Measurements from ENCODE around the gene LGR6. TPM values are rescaled to one million over a fixed set of nuclear protein-coding genes. Genes with fewer than 3 reads are reported as not detected.

The LGR6 gene
- total RNA-seq, 1 donor from 2014 or later = 1.8 TPM

DNA sequence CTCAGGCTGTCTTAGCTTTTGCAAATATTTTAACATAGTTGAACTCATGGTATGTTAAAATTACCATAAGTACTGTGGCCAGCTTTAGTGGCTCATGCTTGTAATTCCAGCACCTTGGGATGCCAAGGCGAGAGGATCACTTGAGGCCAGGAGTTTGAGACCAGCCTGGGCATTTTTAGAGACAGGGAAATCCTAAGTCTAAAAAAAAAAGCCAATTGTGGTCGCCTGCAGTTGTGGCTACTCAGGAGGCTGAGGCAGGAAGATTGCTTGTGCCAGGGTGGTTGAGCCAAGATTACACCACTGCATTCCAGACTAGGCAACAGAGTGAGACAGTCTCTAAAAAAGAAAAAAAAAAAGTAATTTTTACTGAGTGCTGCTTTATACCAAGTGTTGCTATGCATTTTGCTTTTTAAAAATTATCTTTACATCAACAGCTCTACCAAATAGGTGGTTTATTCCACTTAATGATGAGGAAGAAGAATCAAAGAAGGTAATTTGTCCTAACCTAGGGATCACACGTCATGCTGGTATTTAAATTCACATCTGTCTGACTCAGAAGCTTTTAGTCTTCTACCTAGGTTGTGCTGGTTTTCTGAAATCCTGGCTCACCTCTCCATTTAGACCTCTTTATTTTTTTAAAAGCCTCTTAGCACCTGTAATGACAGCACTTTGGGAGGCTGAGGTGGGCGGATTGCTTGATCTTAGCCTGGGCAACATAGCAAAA, 171.7 kb downstream of the LGR6 start:
- Mint-ChIP-seq H3K27ac (ENCODE audit: unreplicated experiment) (no peak overlapping the region), H3K9me3 (ENCODE audit: low read depth) (no peaks in the 10 kb centered on the region), H3K27me3 (ENCODE audit: low read depth) (no peaks in the 10 kb centered on the region), H3K4me3 (ENCODE audit: unreplicated experiment) (no peak overlapping the region), H3K36me3 (ENCODE audit: low read depth) (no peaks in the 10 kb centered on the region), H3K4me1 (ENCODE audit: low read depth) (peaks cover 8% of the 10 kb centered on the region)
- TF ChIP-seq, protein P1, sequence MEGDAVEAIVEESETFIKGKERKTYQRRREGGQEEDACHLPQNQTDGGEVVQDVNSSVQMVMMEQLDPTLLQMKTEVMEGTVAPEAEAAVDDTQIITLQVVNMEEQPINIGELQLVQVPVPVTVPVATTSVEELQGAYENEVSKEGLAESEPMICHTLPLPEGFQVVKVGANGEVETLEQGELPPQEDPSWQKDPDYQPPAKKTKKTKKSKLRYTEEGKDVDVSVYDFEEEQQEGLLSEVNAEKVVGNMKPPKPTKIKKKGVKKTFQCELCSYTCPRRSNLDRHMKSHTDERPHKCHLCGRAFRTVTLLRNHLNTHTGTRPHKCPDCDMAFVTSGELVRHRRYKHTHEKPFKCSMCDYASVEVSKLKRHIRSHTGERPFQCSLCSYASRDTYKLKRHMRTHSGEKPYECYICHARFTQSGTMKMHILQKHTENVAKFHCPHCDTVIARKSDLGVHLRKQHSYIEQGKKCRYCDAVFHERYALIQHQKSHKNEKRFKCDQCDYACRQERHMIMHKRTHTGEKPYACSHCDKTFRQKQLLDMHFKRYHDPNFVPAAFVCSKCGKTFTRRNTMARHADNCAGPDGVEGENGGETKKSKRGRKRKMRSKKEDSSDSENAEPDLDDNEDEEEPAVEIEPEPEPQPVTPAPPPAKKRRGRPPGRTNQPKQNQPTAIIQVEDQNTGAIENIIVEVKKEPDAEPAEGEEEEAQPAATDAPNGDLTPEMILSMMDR (IDR thresholded peaks at IDR 0.05) = no peak
- no peak for DNase-seq (ENCODE audit: low spot score)

DNA sequence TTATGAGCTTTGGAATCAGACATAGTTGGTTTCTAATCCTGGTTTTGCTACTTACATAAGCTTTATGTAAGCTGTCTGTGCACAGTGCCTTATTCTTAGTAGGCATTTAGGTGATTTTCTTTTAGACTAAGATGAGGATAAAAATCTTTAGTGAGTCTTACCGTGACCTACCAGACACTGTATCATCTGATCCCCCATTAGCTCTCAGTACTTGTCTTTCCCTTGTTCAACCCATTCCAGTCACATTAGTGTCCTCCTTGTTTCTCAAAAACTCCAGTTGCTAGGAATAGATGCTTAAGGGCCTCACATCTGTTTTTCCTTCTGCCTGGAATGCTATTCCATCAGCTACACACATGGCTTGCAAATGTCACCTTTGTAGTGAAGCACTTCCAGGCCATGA, 173.7 kb downstream of the LGR6 start:
- Mint-ChIP-seq H3K27me3 (ENCODE audit: low read depth) (no peaks in the 10 kb centered on the region), H3K36me3 (ENCODE audit: low read depth) (no peaks in the 10 kb centered on the region), H3K27ac (ENCODE audit: unreplicated experiment) (no peak overlapping the region), H3K4me1 (ENCODE audit: low read depth) (peaks cover 8% of the 10 kb centered on the region), H3K4me3 (ENCODE audit: unreplicated experiment) (no peak overlapping the region), H3K9me3 (ENCODE audit: low read depth) (no peaks in the 10 kb centered on the region)
- TF ChIP-seq, protein P1 (IDR thresholded peaks at IDR 0.05) = no peak
- DNase-seq (ENCODE audit: low spot score) = no peak

Other genes starting within 250 kb of the LGR6 start
- gene LMOD1, start 247.3 kb upstream of the LGR6 start, total RNA-seq = 17.7 to 83.6 TPM (median 80.5 TPM) in 3 replicates
- gene TIMM17A, start 238.3 kb upstream of the LGR6 start, total RNA-seq = 62.5 to 69.6 TPM (median 68.5 TPM) in 3 replicates
- 42.1 to 50.6 TPM (median 42.1 TPM) in 3 replicates for gene RNPEP, start 211.2 kb upstream of the LGR6 start, total RNA-seq
- 0.10 to 0.40 TPM (median 0.36 TPM) in 3 replicates for gene ELF3, start 183.2 kb upstream of the LGR6 start, total RNA-seq
- gene GPR37L1, start 70.9 kb upstream of the LGR6 start, total RNA-seq = not detected in 3 replicates
- 73.9 to 95.1 TPM (median 95.1 TPM) in 3 replicates for gene ARL8A, start 49.1 kb upstream of the LGR6 start, total RNA-seq
- not detected in 3 replicates for gene PTPN7, start 33.2 kb upstream of the LGR6 start, total RNA-seq
- gene UBE2T, start 148.1 kb downstream of the LGR6 start, total RNA-seq = 8.7 to 13.0 TPM (median 8.9 TPM) in 3 replicates
- 18.0 to 22.7 TPM (median 18.2 TPM) in 3 replicates for gene PPP1R12B, start 154.9 kb downstream of the LGR6 start, total RNA-seq